ENCODE measurements around the gene PLEKHS1. TPM values are rescaled to one million over a fixed set of nuclear protein-coding genes. Genes with fewer than 3 reads are reported as not detected.
"Not testable (repeated sequence)": the region's sequence is repeated elsewhere in the genome, so short reads cannot be mapped to it uniquely, and the experiment has no call there.

PLEKHS1 gene
- total RNA-seq, 1 donor from 2014 or later: 7.0 TPM

- H3K4me3 ChIP-seq: no peak overlapping the region
- no peaks in the 10 kb centered on the region for H3K4me1 ChIP-seq
- intact Hi-C loops (cut with DNase I): no loop called here
- TF ChIP-seq CTCF (IDR thresholded peaks at IDR 0.05): no peak
- no peaks in the 10 kb centered on the region for H3K27me3 ChIP-seq (ENCODE audit: low read depth)
- H3K27ac ChIP-seq: no peak overlapping the region
- ATAC-seq (no peak), DNase-seq (no peak)
- H3K9me3 ChIP-seq: no peaks in the 10 kb centered on the region
- H3K36me3 ChIP-seq: no peaks in the 10 kb centered on the region
These were observed 68.5 kb downstream of the PLEKHS1 start for GRCh38 chr10:113819989-113820388.

DNA sequence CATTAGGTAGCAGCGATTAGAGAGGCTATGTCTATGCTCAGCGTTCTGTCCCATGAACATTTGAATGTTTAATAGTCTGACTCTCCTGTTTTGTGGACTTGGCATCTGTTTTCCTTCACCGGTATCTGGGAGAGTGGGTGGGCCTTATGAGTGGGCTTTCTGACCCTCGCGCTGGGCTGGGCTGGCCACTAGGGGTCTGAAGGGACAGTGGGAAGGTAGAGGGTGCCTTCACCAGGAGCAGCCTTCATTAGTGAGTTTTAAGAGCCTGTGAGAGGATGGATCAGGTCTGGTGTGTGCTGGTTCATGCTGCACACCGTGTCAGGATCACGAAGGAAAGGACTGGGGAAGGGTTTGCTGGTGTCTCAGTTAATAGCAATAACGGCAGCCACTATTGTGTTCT, 69.0 kb downstream of the PLEKHS1 start:
- DNase-seq (no peak), ATAC-seq (no peak)
- no peak overlapping the region for H3K4me3 ChIP-seq
- H3K27me3 ChIP-seq (ENCODE audit: low read depth): no peaks in the 10 kb centered on the region
- TF ChIP-seq CTCF (IDR thresholded peaks at IDR 0.05): no peak
- H3K27ac ChIP-seq: no peak overlapping the region
- no peaks in the 10 kb centered on the region for H3K36me3 ChIP-seq
- H3K4me1 ChIP-seq: no peaks in the 10 kb centered on the region
- H3K9me3 ChIP-seq: no peaks in the 10 kb centered on the region
- intact Hi-C loops (cut with DNase I): no loop called here

DNA sequence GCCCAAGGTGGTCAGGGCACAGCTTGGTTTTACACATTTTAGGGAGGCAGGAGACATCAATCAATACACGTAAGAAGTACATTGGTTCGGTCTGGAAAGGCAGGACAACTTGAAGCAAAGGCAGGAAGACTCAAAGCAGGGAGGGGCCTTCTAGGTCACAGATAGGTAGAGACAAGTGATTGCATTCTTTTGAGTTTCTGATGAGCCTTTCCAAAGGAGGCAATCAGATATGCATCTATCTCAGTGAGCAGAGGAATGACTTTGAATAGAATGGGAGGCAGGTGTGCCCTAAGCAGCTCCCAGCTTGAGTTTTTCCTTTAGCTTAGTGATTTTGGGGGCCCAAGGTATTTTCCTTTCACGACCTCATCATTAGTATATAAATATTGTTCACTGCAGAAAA, 69.8 kb downstream of the PLEKHS1 start:
- H3K4me1 ChIP-seq; H3K9me3 ChIP-seq; intact Hi-C loops (cut with DNase I); H3K4me3 ChIP-seq; H3K36me3 ChIP-seq; H3K27ac ChIP-seq; DNase-seq; ATAC-seq; H3K27me3 ChIP-seq (ENCODE audit: low read depth): not testable (repeated sequence)

- no peak for ATAC-seq
- no peak for DNase-seq
- TF ChIP-seq CTCF (IDR thresholded peaks at IDR 0.05): no peak
- Histone ChIP-seq H3K4me3 (no peak overlapping the region), H3K27me3 (ENCODE audit: low read depth) (no peaks in the 10 kb centered on the region), H3K9me3 (no peaks in the 10 kb centered on the region), H3K27ac (no peak overlapping the region), H3K36me3 (no peaks in the 10 kb centered on the region), H3K4me1 (no peaks in the 10 kb centered on the region)
- intact Hi-C loops (cut with DNase I): no loop called here
These were observed 70.7 kb downstream of the PLEKHS1 start for GRCh38 chr10:113822174-113822573.

- no peak for DNase-seq
- no peaks in the 10 kb centered on the region for H3K36me3 ChIP-seq
- H3K4me3 ChIP-seq: no peak overlapping the region
- no peaks in the 10 kb centered on the region for H3K27me3 ChIP-seq (ENCODE audit: low read depth)
- TF ChIP-seq CTCF (IDR thresholded peaks at IDR 0.05): no peak
- H3K4me1 ChIP-seq: no peaks in the 10 kb centered on the region
- no peaks in the 10 kb centered on the region for H3K9me3 ChIP-seq
- H3K27ac ChIP-seq: no peak overlapping the region
- intact Hi-C loops (cut with DNase I): no loop called here
- ATAC-seq: no peak
These were observed 71.9 kb downstream of the PLEKHS1 start for GRCh38 chr10:113823389-113823788.

DNA sequence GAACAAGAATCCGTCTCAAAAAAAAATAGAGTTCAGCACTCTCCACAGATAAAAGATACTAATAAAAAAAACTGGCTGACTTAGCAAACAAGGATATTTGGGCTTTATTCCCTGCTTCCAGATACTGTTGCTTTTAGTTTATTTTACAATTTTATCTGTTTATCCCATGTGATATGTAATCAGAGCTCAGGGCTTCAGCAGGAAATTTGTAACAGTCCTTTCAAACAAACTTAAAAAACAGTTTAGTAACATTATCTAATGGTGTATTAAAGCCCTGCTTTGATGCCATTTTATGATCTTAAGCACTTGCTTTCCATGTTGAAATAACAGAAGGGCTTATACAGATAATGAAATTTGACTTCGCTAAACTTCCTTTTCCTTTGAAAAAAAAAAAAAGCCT, 74.3 kb downstream of the PLEKHS1 start:
- no peaks in the 10 kb centered on the region for H3K27me3 ChIP-seq (ENCODE audit: low read depth)
- no peak for DNase-seq
- no peak for ATAC-seq
- H3K36me3 ChIP-seq: no peaks in the 10 kb centered on the region
- H3K4me1 ChIP-seq: no peaks in the 10 kb centered on the region
- intact Hi-C loops (cut with DNase I): no loop called here
- H3K9me3 ChIP-seq: no peaks in the 10 kb centered on the region
- TF ChIP-seq CTCF (IDR thresholded peaks at IDR 0.05): no peak
- H3K4me3 ChIP-seq: no peak overlapping the region
- H3K27ac ChIP-seq: no peak overlapping the region

GRCh38 chr10:113828567-113828966, 77.1 kb downstream of the PLEKHS1 start:
- H3K36me3 ChIP-seq; H3K4me1 ChIP-seq; H3K4me3 ChIP-seq; H3K9me3 ChIP-seq; intact Hi-C loops (cut with DNase I); ATAC-seq; H3K27me3 ChIP-seq (ENCODE audit: low read depth); H3K27ac ChIP-seq; DNase-seq: not testable (repeated sequence)
